CD14-positive monocyte (primary cell): ENCODE measurements around the gene SERTAD3. TPM values are rescaled to one million over a fixed set of nuclear protein-coding genes. Genes with fewer than 3 reads are reported as not detected.
A peak's percentile ranks its signal among the peaks of the same experiment; 100 is the strongest.
"Not testable (repeated sequence)": the region's sequence is repeated elsewhere in the genome, so short reads cannot be mapped to it uniquely, and the experiment has no call there.

Source experiments
- DNase-seq, 3 donors: peaks; one replicate each; pipeline ENCODE4 v3.0.0-alpha.2; 2011 to 2022
- H2AFZ ChIP-seq: 2 replicates; pipeline ENCODE4 v1.6.0; 2012; ENCODE audit warnings: mild to moderate bottlenecking, low read depth, low read length, inconsistent platforms; ENCODE audit not compliant: insufficient read depth, poor library complexity, severe bottlenecking
- H3K27ac ChIP-seq, 2 donors: 1 replicate in 1 of 2; 2 replicates in 1 of 2; pipeline ENCODE4 v1.5.1; 2012 to 2013; ENCODE audit warnings: low read length in 2 of 2, control low read depth in 1 of 2, inconsistent platforms in 1 of 2, low read depth in 1 of 2, mild to moderate bottlenecking in 1 of 2
- H3K27me3 ChIP-seq, 2 donors: one replicate each; pipeline versions ENCODE4 v1.6.0 to v1.6.1; 2011 to 2013; ENCODE audit warnings: low read length in 2 of 2; ENCODE audit not compliant: control insufficient read depth in 2 of 2, insufficient read depth in 2 of 2
- H3K36me3 ChIP-seq, 2 donors: replicated peaks in 1 of 2; 1 replicate in 1 of 2; 2 replicates in 1 of 2; pipeline versions ENCODE4 v1.5.1 to v1.6.1; 2012 to 2013; ENCODE audit warnings: low read length in 2 of 2, control low read depth in 1 of 2, inconsistent platforms in 1 of 2, mild to moderate bottlenecking in 1 of 2; ENCODE audit not compliant: insufficient read depth in 2 of 2, control insufficient read depth in 1 of 2
- H3K4me1 ChIP-seq, 2 donors: 1 replicate in 1 of 2; 2 replicates in 1 of 2; pipeline versions ENCODE4 v1.5.1 to v1.6.1; 2012 to 2013; ENCODE audit warnings: low read length in 2 of 2, control low read depth in 1 of 2, inconsistent platforms in 1 of 2, mild to moderate bottlenecking in 1 of 2, moderate library complexity in 1 of 2; ENCODE audit not compliant: insufficient read depth in 2 of 2, control insufficient read depth in 1 of 2
- H3K4me2 ChIP-seq: replicated peaks from 2 replicates; pipeline ENCODE3; 2012; ENCODE audit warnings: low read length, moderate library complexity, mild to moderate bottlenecking; ENCODE audit not compliant: poor library complexity, severe bottlenecking; ENCODE audit errors: extremely low read depth
- H3K4me3 ChIP-seq, 3 experiments: fragments of 200-600 bp in 1 of 3; sonication (generic) in 1 of 3; replicated peaks in 1 of 3; 1 replicate in 2 of 3; 2 replicates in 1 of 3; pipeline ENCODE4 v1.5.1; 2011 to 2013; ENCODE audit warnings: low read length in 3 of 3, mild to moderate bottlenecking in 3 of 3, control low read depth in 2 of 3, low read depth in 2 of 3, inconsistent platforms in 1 of 3, moderate library complexity in 1 of 3
- H3K79me2 ChIP-seq: 2 replicates; pipeline ENCODE4 v1.6.0; 2012; ENCODE audit warnings: mild to moderate bottlenecking, control low read depth, inconsistent platforms, low read length, moderate library complexity; ENCODE audit not compliant: insufficient read depth
- H3K9ac ChIP-seq: 2 replicates; pipeline ENCODE4 v1.6.0; 2017; ENCODE audit warnings: low read length, mild to moderate bottlenecking; ENCODE audit not compliant: insufficient read depth, poor library complexity, severe bottlenecking
- H3K9me3 ChIP-seq, 2 donors: replicated peaks in 1 of 2; 1 replicate in 1 of 2; 2 replicates in 1 of 2; pipeline versions ENCODE4 v1.5.1 to v1.6.1; 2012 to 2013; ENCODE audit warnings: low read length in 2 of 2, control low read depth in 1 of 2; ENCODE audit not compliant: control insufficient read depth in 1 of 2, insufficient read depth in 1 of 2
- H4K20me1 ChIP-seq: 2 replicates; pipeline ENCODE4 v1.6.0; 2012; ENCODE audit warnings: mild to moderate bottlenecking, low read length, control low read depth, moderate library complexity; ENCODE audit not compliant: insufficient read depth
- H3K27ac Mint-ChIP-seq, 7 donors: one replicate each; pipeline ENCODE4 v1.8.0; 2020; ENCODE audit warnings: mild to moderate bottlenecking in 7 of 7, mixed read lengths in 7 of 7, moderate library complexity in 6 of 7, inconsistent platforms in 2 of 7
- H3K27me3 Mint-ChIP-seq, 3 donors: one replicate each; pipeline ENCODE4 v1.8.0; 2021 to 2022; ENCODE audit warnings: low read depth in 3 of 3, mild to moderate bottlenecking in 3 of 3, mixed read lengths in 3 of 3, moderate library complexity in 3 of 3, inconsistent platforms in 1 of 3
- H3K36me3 Mint-ChIP-seq, 2 donors: one replicate each; pipeline ENCODE4 v1.8.0; 2020; ENCODE audit warnings: mixed read lengths in 2 of 2, inconsistent platforms in 1 of 2, mild to moderate bottlenecking in 1 of 2
- H3K4me1 Mint-ChIP-seq: one replicate; pipeline ENCODE4 v1.8.0; 2020; ENCODE audit warnings: mild to moderate bottlenecking, mixed read lengths
- H3K4me3 Mint-ChIP-seq, 2 donors: one replicate each; pipeline ENCODE4 v1.8.0; 2020; ENCODE audit warnings: mild to moderate bottlenecking in 2 of 2, mixed read lengths in 2 of 2, moderate library complexity in 1 of 2
- H3K9me3 Mint-ChIP-seq, 7 donors: one replicate each; pipeline ENCODE4 v1.8.0; 2020 to 2022; ENCODE audit warnings: mixed read lengths in 7 of 7, mild to moderate bottlenecking in 6 of 7, moderate library complexity in 6 of 7, inconsistent platforms in 2 of 7
- WGBS: methylation state at CpG from one replicate; pipeline ENCODE4 v1.1.5; 2013; ENCODE audit warnings: missing lambda C conversion rate; ENCODE audit not compliant: insufficient coverage; 5-methylcytosine and 5-hydroxymethylcytosine counted together
- intact Hi-C, 2 donors: fragments of 100-400 bp; cut with micrococcal nuclease; formaldehyde crosslinking; loops; one replicate each; pipeline versions ENCODE4 v1.15.0 to v1.15.1; 2023
- polyA plus RNA-seq, 3 donors: library from polyadenylated mRNA; depleted of rRNA in 1 of 3; unstranded in 2 of 3; stranded (reverse) in 1 of 3; fragments of 300-500 nt in 2 of 3; fragments of >200 nt in 1 of 3; fragmentation: Illumina TruSeq in 2 of 3; gene quantifications; 1 replicate in 2 of 3; 2 replicates in 1 of 3; pipeline ENCODE4 v1.2.3, GENCODE V29; 2012 to 2021
- TF ChIP-seq, protein P1 (sequence below): fragments of 200-600 bp; IDR thresholded peaks from one replicate; pipeline ENCODE4 v1.8.0; 2022; ENCODE audit warnings: antibody characterized with exemption, mild to moderate bottlenecking

Gene SERTAD3
- polyA plus RNA-seq, 3 donors = 30.4 to 57.2 (median 49.4) TPM

DNA sequence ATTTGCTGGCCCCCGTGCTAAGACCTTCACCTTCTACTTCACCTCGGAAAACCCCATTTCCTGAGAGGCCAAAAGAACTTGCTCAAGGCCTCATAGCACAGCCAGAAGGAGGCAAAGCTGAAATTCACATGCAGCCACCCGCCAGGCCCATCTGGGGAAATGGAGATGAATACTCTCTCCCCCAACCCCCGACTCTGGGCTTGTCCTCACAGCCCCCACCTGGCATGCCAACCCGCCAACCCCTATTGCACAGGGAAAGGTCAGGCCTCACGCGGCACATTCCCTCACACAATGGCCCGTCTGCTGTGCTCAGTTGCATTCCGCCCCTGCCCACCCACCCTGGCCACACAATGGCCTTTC is 34.1 kb downstream of the SERTAD3 start:
- H3K27ac Mint-ChIP-seq = no peak overlapping the region
- Histone ChIP-seq H4K20me1 (no peaks in the 10 kb centered on the region), H3K9ac (no peak overlapping the region), H3K27ac (no peak overlapping the region), H3K4me2 (no peak overlapping the region), H3K9me3 (no peaks in the 10 kb centered on the region), H3K4me1 (peaks cover 12% of the 10 kb centered on the region in 2 donors), H3K27me3 (no peaks in the 10 kb centered on the region), H3K79me2 (no peaks in the 10 kb centered on the region), H2AFZ (no peak overlapping the region), H3K4me3 (no peak overlapping the region), H3K36me3 (no peaks in the 10 kb centered on the region)
- intact Hi-C loops = no loop called here
- no peaks in the 10 kb centered on the region for H3K36me3 Mint-ChIP-seq
- no peak for DNase-seq
- peaks cover 3 to 8% (median 8%) of the 10 kb centered on the region in 3 donors for H3K27me3 Mint-ChIP-seq
- 49% methylated on average over 3 of the region's 9 CpGs for WGBS
- no peaks in the 10 kb centered on the region for H3K9me3 Mint-ChIP-seq
- H3K4me3 Mint-ChIP-seq = no peak overlapping the region
- peaks cover 19% of the 10 kb centered on the region for H3K4me1 Mint-ChIP-seq
- TF ChIP-seq, protein P1, sequence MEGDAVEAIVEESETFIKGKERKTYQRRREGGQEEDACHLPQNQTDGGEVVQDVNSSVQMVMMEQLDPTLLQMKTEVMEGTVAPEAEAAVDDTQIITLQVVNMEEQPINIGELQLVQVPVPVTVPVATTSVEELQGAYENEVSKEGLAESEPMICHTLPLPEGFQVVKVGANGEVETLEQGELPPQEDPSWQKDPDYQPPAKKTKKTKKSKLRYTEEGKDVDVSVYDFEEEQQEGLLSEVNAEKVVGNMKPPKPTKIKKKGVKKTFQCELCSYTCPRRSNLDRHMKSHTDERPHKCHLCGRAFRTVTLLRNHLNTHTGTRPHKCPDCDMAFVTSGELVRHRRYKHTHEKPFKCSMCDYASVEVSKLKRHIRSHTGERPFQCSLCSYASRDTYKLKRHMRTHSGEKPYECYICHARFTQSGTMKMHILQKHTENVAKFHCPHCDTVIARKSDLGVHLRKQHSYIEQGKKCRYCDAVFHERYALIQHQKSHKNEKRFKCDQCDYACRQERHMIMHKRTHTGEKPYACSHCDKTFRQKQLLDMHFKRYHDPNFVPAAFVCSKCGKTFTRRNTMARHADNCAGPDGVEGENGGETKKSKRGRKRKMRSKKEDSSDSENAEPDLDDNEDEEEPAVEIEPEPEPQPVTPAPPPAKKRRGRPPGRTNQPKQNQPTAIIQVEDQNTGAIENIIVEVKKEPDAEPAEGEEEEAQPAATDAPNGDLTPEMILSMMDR = no peak

DNA sequence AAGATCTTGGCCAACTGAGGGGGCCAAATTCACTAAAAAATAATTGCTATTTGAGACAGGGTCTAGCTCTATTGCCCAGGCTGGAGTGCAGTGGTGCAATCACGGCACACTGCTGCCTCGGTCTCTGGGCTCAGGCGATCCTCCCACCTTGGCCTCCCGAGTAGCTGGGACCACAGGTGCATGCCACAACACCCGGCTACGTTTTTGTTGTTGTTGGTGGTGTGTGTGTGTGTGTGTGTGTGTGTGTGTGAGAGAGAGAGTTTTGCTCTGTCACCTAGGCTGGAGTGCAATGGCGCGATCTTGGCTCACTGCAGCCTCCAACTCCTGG is 35.6 kb downstream of the SERTAD3 start:
- H3K27ac ChIP-seq, H3K4me3 Mint-ChIP-seq, H3K36me3 Mint-ChIP-seq, intact Hi-C loops, H3K27me3 Mint-ChIP-seq, H3K27ac Mint-ChIP-seq, H3K9ac ChIP-seq, DNase-seq, H3K36me3 ChIP-seq, H3K4me3 ChIP-seq, H3K9me3 ChIP-seq, H3K9me3 Mint-ChIP-seq, H3K79me2 ChIP-seq, H4K20me1 ChIP-seq, H3K27me3 ChIP-seq, H2AFZ ChIP-seq: not testable (repeated sequence)
- Histone ChIP-seq H3K4me1 (peaks cover 16 to 17% of the 10 kb centered on the region in 2 donors), H3K4me2 (peak overlapping the region; percentile 49)
- WGBS = 89% methylated on average over 6 of the region's 8 CpGs
- peaks cover 24% of the 10 kb centered on the region for H3K4me1 Mint-ChIP-seq
